ENCODE data around the gene TLE2. TPM values are rescaled to one million over a fixed set of nuclear protein-coding genes. Genes with fewer than 3 reads are reported as not detected.

The TLE2 gene
- total RNA-seq, 1 donor from 2014 or later: 13.7 TPM

GRCh38 chr19:3004522-3004921 is 24.6 kb downstream of the TLE2 start:
- Mint-ChIP-seq H3K27me3 (ENCODE audit: low read depth) (no peaks in the 10 kb centered on the region), H3K27ac (ENCODE audit: unreplicated experiment) (no peak overlapping the region), H3K4me3 (ENCODE audit: unreplicated experiment) (no peak overlapping the region), H3K9me3 (ENCODE audit: low read depth) (no peaks in the 10 kb centered on the region), H3K4me1 (ENCODE audit: low read depth) (no peaks in the 10 kb centered on the region), H3K36me3 (ENCODE audit: low read depth) (peaks cover 1% of the 10 kb centered on the region)
- no peak for DNase-seq (ENCODE audit: low spot score)
- no peak for TF ChIP-seq CTCF (IDR thresholded peaks at IDR 0.05)

GRCh38 chr19:3003046-3003445 is 26.0 kb downstream of the TLE2 start:
- H3K4me3 Mint-ChIP-seq (ENCODE audit: unreplicated experiment): no peak overlapping the region
- H3K27me3 Mint-ChIP-seq (ENCODE audit: low read depth): no peaks in the 10 kb centered on the region
- no peak for TF ChIP-seq CTCF (IDR thresholded peaks at IDR 0.05)
- H3K9me3 Mint-ChIP-seq (ENCODE audit: low read depth): no peaks in the 10 kb centered on the region
- no peaks in the 10 kb centered on the region for H3K4me1 Mint-ChIP-seq (ENCODE audit: low read depth)
- no peak overlapping the region for H3K27ac Mint-ChIP-seq (ENCODE audit: unreplicated experiment)
- peaks cover 5% of the 10 kb centered on the region for H3K36me3 Mint-ChIP-seq (ENCODE audit: low read depth)
- DNase-seq (ENCODE audit: low spot score): no peak

- no peak overlapping the region for H3K27ac Mint-ChIP-seq (ENCODE audit: unreplicated experiment)
- no peak for TF ChIP-seq CTCF (IDR thresholded peaks at IDR 0.05)
- peaks cover 6% of the 10 kb centered on the region for H3K36me3 Mint-ChIP-seq (ENCODE audit: low read depth)
- no peaks in the 10 kb centered on the region for H3K9me3 Mint-ChIP-seq (ENCODE audit: low read depth)
- H3K4me3 Mint-ChIP-seq (ENCODE audit: unreplicated experiment): no peak overlapping the region
- no peak for DNase-seq (ENCODE audit: low spot score)
- H3K27me3 Mint-ChIP-seq (ENCODE audit: low read depth): no peaks in the 10 kb centered on the region
- H3K4me1 Mint-ChIP-seq (ENCODE audit: low read depth): no peaks in the 10 kb centered on the region
Measured at GRCh38 chr19:3001235-3001800, 27.8 kb downstream of the TLE2 start.

GRCh38 chr19:2998642-2999041 is 30.4 kb downstream of the TLE2 start:
- H3K9me3 Mint-ChIP-seq (ENCODE audit: low read depth): no peaks in the 10 kb centered on the region
- no peak for TF ChIP-seq CTCF (IDR thresholded peaks at IDR 0.05)
- DNase-seq (ENCODE audit: low spot score): no peak
- no peak overlapping the region for H3K4me3 Mint-ChIP-seq (ENCODE audit: unreplicated experiment)
- peaks cover 7% of the 10 kb centered on the region for H3K27me3 Mint-ChIP-seq (ENCODE audit: low read depth)
- H3K36me3 Mint-ChIP-seq (ENCODE audit: low read depth): peaks cover 6% of the 10 kb centered on the region
- H3K4me1 Mint-ChIP-seq (ENCODE audit: low read depth): no peaks in the 10 kb centered on the region
- H3K27ac Mint-ChIP-seq (ENCODE audit: unreplicated experiment): no peak overlapping the region

GRCh38 chr19:2997720-2998119 is 31.4 kb downstream of the TLE2 start:
- H3K9me3 Mint-ChIP-seq (ENCODE audit: low read depth): no peaks in the 10 kb centered on the region
- no peak for TF ChIP-seq CTCF (IDR thresholded peaks at IDR 0.05)
- H3K27me3 Mint-ChIP-seq (ENCODE audit: low read depth): peaks cover 9% of the 10 kb centered on the region
- no peak for DNase-seq (ENCODE audit: low spot score)
- no peaks in the 10 kb centered on the region for H3K4me1 Mint-ChIP-seq (ENCODE audit: low read depth)
- no peak overlapping the region for H3K27ac Mint-ChIP-seq (ENCODE audit: unreplicated experiment)
- H3K4me3 Mint-ChIP-seq (ENCODE audit: unreplicated experiment): no peak overlapping the region
- peaks cover 6% of the 10 kb centered on the region for H3K36me3 Mint-ChIP-seq (ENCODE audit: low read depth)

Data from chondrocyte (in vitro differentiated cells).